ENCODE measurements around the gene SLC6A19.

DNA sequence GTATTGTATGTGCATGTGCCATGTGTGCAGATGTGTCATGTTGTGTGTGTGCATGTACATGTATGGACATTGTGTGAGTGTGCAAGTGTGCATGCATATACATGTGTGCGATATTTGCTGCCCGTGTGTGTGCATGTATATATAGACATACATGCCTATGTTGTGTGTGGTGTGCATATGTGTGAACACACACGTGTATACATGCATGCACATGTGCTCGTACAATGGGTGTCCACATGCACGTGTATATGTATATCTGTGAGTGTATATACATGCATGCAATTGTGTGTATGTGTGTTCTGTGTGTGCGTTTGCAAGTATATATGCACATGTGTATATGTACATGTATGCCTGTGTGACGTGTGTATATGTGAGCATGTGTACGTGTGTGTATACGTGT is 20.8 kb downstream of the SLC6A19 start:
- TF ChIP-seq, protein P1, sequence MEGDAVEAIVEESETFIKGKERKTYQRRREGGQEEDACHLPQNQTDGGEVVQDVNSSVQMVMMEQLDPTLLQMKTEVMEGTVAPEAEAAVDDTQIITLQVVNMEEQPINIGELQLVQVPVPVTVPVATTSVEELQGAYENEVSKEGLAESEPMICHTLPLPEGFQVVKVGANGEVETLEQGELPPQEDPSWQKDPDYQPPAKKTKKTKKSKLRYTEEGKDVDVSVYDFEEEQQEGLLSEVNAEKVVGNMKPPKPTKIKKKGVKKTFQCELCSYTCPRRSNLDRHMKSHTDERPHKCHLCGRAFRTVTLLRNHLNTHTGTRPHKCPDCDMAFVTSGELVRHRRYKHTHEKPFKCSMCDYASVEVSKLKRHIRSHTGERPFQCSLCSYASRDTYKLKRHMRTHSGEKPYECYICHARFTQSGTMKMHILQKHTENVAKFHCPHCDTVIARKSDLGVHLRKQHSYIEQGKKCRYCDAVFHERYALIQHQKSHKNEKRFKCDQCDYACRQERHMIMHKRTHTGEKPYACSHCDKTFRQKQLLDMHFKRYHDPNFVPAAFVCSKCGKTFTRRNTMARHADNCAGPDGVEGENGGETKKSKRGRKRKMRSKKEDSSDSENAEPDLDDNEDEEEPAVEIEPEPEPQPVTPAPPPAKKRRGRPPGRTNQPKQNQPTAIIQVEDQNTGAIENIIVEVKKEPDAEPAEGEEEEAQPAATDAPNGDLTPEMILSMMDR (IDR thresholded peaks at IDR 0.05; ENCODE audit: low read depth, low read length) = no peak
- no peak for TF ChIP-seq EZH2phosphoT487 (IDR thresholded peaks at IDR 0.05; ENCODE audit: low read depth)

All from OCI-LY3 (cell line).